ENCODE data around the gene SPAAR. TPM values are rescaled to one million over a fixed set of nuclear protein-coding genes. Genes with fewer than 3 reads are reported as not detected.

The SPAAR gene
- total RNA-seq, 1 experiment from 2014 or later = 0.37 TPM

DNA sequence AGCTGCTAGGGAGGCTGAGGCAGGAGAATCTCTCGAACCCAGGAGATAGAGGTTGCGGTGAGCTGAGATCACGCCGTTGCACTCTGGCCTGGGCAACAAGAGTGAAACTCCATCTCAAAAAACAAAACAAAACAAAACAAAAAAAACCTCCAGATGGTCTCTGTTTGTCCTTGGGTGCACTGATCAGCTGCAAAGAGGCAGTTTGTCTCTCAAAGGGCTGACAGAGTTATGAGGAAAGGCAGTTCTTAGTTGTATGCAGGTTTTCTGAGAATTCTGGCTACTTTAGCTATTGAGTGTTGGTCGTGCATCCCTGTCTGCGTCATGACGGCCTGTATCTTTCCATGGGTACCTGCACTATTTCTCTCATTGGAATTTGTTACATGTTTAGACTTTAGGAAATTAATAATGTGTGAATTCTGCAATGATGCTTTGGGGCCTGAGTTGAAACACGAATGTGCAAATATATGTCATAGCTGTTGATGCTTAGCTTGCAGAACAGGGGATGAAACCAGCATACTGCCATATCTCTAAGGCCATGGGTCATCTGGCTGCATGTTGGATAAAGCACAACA lies 30.5 kb downstream of the SPAAR start:
- Histone ChIP-seq H3K27me3 (replicated peaks; ENCODE audit: insufficient read depth, low read depth, low read length, poor library complexity) (no peaks in the 10 kb centered on the region), H3K36me3 (ENCODE audit: insufficient read depth, low read length, poor library complexity, severe bottlenecking) (no peaks in the 10 kb centered on the region), H3K9me3 (ENCODE audit: low read depth, low read length, poor library complexity, severe bottlenecking) (no peaks in the 10 kb centered on the region), H3K4me3 (ENCODE audit: low read depth, low read length, poor library complexity, severe bottlenecking) (no peak overlapping the region), H3K4me1 (ENCODE audit: insufficient read depth, low read length, poor library complexity, severe bottlenecking) (no peaks in the 10 kb centered on the region), H3K27ac (ENCODE audit: low read depth, low read length, poor library complexity, severe bottlenecking) (no peak overlapping the region)
- no TSS peak for BruUV-seq (replicated peaks)
- CTCF ChIA-PET = no interaction called here
- POLR2A ChIA-PET (ENCODE audit: low non-redundant PET) = no interaction called here
- TF ChIP-seq, protein P1, sequence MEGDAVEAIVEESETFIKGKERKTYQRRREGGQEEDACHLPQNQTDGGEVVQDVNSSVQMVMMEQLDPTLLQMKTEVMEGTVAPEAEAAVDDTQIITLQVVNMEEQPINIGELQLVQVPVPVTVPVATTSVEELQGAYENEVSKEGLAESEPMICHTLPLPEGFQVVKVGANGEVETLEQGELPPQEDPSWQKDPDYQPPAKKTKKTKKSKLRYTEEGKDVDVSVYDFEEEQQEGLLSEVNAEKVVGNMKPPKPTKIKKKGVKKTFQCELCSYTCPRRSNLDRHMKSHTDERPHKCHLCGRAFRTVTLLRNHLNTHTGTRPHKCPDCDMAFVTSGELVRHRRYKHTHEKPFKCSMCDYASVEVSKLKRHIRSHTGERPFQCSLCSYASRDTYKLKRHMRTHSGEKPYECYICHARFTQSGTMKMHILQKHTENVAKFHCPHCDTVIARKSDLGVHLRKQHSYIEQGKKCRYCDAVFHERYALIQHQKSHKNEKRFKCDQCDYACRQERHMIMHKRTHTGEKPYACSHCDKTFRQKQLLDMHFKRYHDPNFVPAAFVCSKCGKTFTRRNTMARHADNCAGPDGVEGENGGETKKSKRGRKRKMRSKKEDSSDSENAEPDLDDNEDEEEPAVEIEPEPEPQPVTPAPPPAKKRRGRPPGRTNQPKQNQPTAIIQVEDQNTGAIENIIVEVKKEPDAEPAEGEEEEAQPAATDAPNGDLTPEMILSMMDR (conservative IDR thresholded peaks at IDR 0.05; ENCODE audit: low read depth, low read length) = no peak
- no peak for TF ChIP-seq EZH2 (IDR thresholded peaks at IDR 0.05; ENCODE audit: borderline replicate concordance, low read depth, low read length, poor library complexity, severe bottlenecking)
- no peak for DNase-seq (ENCODE audit: low spot score)
- intact Hi-C loops (cut with micrococcal nuclease; ENCODE audit: unreplicated experiment) = no loop called here

DNA sequence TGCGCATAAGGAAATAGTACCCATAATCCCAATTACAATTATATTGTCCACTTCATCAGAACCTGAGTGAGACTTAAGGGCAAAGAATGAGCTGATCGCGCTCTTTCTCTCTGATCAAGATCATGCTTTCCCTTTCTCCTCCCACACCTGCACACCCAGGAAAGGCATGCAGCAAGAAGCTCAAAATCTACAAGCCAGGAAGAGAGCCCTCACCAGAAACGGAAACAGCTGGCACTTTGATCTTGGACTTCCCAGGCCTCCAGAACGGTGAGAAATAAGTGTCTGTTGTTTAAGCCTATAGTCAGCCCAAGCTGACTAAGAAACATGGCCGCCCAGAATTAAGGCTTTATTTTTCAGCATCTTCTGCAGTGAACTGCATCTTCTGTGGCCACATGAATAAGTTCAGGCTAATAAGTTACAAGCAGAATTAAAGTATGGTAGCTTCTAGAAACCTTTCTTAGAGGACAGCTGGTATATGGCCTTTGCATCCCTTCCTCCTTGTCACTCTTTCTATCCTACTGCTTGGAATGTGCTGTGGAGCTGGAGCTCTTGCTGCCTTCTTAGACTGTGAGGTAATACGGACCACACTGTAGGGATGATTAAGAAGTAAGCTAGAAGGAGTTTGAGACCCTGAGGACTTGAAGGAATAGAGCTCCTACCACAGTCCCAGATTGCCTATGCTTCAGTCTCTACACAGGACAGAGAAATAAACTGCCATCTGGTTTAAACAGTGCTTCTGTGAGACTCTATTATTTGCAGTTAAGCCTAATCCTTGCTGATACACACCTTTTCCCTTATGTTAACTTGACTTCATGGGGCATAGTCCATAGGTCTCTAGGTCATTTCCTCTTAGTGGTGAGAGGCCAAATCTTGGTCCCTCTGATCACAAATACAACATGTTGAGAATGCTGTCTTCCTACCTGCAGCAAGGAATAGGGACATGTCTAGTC lies 31.4 kb downstream of the SPAAR start:
- CTCF ChIA-PET = no interaction called here
- BruUV-seq (replicated peaks) = no TSS peak
- H3K4me3 ChIP-seq (ENCODE audit: low read depth, low read length, poor library complexity, severe bottlenecking) = no peak overlapping the region
- no peaks in the 10 kb centered on the region for H3K36me3 ChIP-seq (ENCODE audit: insufficient read depth, low read length, poor library complexity, severe bottlenecking)
- no peak overlapping the region for H3K27ac ChIP-seq (ENCODE audit: low read depth, low read length, poor library complexity, severe bottlenecking)
- DNase-seq (ENCODE audit: low spot score) = no peak
- peaks cover 5% of the 10 kb centered on the region for H3K4me1 ChIP-seq (ENCODE audit: insufficient read depth, low read length, poor library complexity, severe bottlenecking)
- TF ChIP-seq, protein P1 (conservative IDR thresholded peaks at IDR 0.05; ENCODE audit: low read depth, low read length) = no peak
- no peak for TF ChIP-seq EZH2 (IDR thresholded peaks at IDR 0.05; ENCODE audit: borderline replicate concordance, low read depth, low read length, poor library complexity, severe bottlenecking)
- H3K27me3 ChIP-seq (replicated peaks; ENCODE audit: insufficient read depth, low read depth, low read length, poor library complexity) = no peaks in the 10 kb centered on the region
- H3K9me3 ChIP-seq (ENCODE audit: low read depth, low read length, poor library complexity, severe bottlenecking) = no peaks in the 10 kb centered on the region
- intact Hi-C loops (cut with micrococcal nuclease; ENCODE audit: unreplicated experiment) = no loop called here
- POLR2A ChIA-PET (ENCODE audit: low non-redundant PET) = no interaction called here

DNA sequence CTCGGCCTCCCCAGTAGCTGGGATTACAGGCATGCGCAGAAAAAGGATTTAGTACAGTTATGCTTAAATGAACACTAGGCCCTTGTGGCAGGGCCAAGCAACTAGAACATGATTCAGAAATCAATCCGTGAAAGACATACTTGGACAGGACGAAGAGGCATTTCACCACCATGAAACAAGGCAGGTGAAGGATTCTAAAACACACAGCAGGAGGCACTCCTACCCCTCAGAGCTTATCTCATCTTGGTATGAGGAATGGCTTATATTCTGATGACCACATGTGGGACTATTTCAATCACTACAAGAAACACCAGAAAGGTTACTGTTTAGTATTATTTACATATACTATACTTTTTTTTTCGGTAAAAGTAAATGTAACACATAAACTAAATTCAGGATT lies 33.0 kb downstream of the SPAAR start:
- Histone ChIP-seq H3K4me3 (ENCODE audit: low read depth, low read length, poor library complexity, severe bottlenecking) (no peak overlapping the region), H3K4me1 (ENCODE audit: insufficient read depth, low read length, poor library complexity, severe bottlenecking) (peaks cover 5% of the 10 kb centered on the region), H3K36me3 (ENCODE audit: insufficient read depth, low read length, poor library complexity, severe bottlenecking) (no peaks in the 10 kb centered on the region), H3K27me3 (replicated peaks; ENCODE audit: insufficient read depth, low read depth, low read length, poor library complexity) (no peaks in the 10 kb centered on the region), H3K9me3 (ENCODE audit: low read depth, low read length, poor library complexity, severe bottlenecking) (no peaks in the 10 kb centered on the region), H3K27ac (ENCODE audit: low read depth, low read length, poor library complexity, severe bottlenecking) (no peak overlapping the region)
- TF ChIP-seq, protein P1 (conservative IDR thresholded peaks at IDR 0.05; ENCODE audit: low read depth, low read length) = no peak
- no peak for TF ChIP-seq EZH2 (IDR thresholded peaks at IDR 0.05; ENCODE audit: borderline replicate concordance, low read depth, low read length, poor library complexity, severe bottlenecking)
- ChIA-PET POLR2A (ENCODE audit: low non-redundant PET) (no interaction called here), CTCF (interaction anchor here (0.7 kb wide), 1 partner anchor 10 kb away, joined by 3 read pairs; no protein-coding TSS in a partner anchor)
- intact Hi-C loops (cut with micrococcal nuclease; ENCODE audit: unreplicated experiment) = no loop called here
- no TSS peak for BruUV-seq (replicated peaks)
- DNase-seq (ENCODE audit: low spot score) = no peak

All from A673 (cell line).